Loucy (cell line): ENCODE measurements around the gene CTNND2.

Source experiments
- H2AFZ ChIP-seq: fragments of 200-600 bp; sonication (generic); 2 replicates; pipeline ENCODE4 v1.6.0; 2016; ENCODE audit warnings: antibody characterized with exemption, mild to moderate bottlenecking, low read length, moderate library complexity
- H3F3A ChIP-seq: fragments of 200-600 bp; 2 replicates; pipeline ENCODE4 v1.6.0; 2016; ENCODE audit warnings: antibody characterized with exemption, low read depth, mild to moderate bottlenecking
- H3K27me3 ChIP-seq: fragments of 200-600 bp; sonication (generic); 2 replicates; pipeline ENCODE4 v1.6.1; 2014; ENCODE audit warnings: low read length, mild to moderate bottlenecking; ENCODE audit not compliant: insufficient read depth, poor library complexity, severe bottlenecking
- H3K36me3 ChIP-seq: fragments of 200-600 bp; sonication (generic); 2 replicates; pipeline ENCODE4 v1.6.1; 2016; ENCODE audit warnings: low read length; ENCODE audit not compliant: insufficient read depth
- H3K4me1 ChIP-seq: fragments of 200-600 bp; sonication (generic); 2 replicates; pipeline ENCODE4 v1.5.1; 2014; ENCODE audit warnings: low read length, mild to moderate bottlenecking; ENCODE audit not compliant: insufficient read depth, poor library complexity, severe bottlenecking
- H3K4me2 ChIP-seq: fragments of 200-600 bp; sonication (generic); 2 replicates; pipeline ENCODE4 v1.6.0; 2014; ENCODE audit warnings: antibody characterized with exemption, low read length, low read depth, mild to moderate bottlenecking; ENCODE audit not compliant: poor library complexity, severe bottlenecking
- H3K4me3 ChIP-seq: fragments of 200-600 bp; sonication (generic); 2 replicates; pipeline ENCODE4 v1.5.1; 2014; ENCODE audit warnings: low read length, mild to moderate bottlenecking, mixed read lengths; ENCODE audit not compliant: poor library complexity, severe bottlenecking
- H3K79me2 ChIP-seq: fragments of 200-600 bp; sonication (generic); 2 replicates; pipeline ENCODE4 v1.6.1; 2014; ENCODE audit warnings: low read length; ENCODE audit not compliant: insufficient read depth
- H3K9ac ChIP-seq: fragments of 200-600 bp; sonication (generic); 2 replicates; pipeline ENCODE4 v1.6.0; 2014; ENCODE audit warnings: mild to moderate bottlenecking, low read depth, low read length, moderate library complexity; ENCODE audit not compliant: poor library complexity, severe bottlenecking
- H3K9me2 ChIP-seq: fragments of 200-600 bp; sonication (generic); replicated peaks from 2 replicates; pipeline ENCODE4 v1.6.1; 2016; ENCODE audit warnings: low read depth, low read length, mixed read lengths
- H3K9me3 ChIP-seq: fragments of 200-600 bp; sonication (generic); 2 replicates; pipeline ENCODE4 v1.6.1; 2014; ENCODE audit warnings: mild to moderate bottlenecking, antibody characterized with exemption, low read length, low read depth; ENCODE audit not compliant: insufficient read depth
- H4K20me1 ChIP-seq: fragments of 200-600 bp; sonication (generic); 2 replicates; pipeline ENCODE4 v1.6.0; 2014; ENCODE audit warnings: antibody characterized with exemption, low read length, mild to moderate bottlenecking; ENCODE audit not compliant: insufficient read depth, poor library complexity, severe bottlenecking
- CTCF ChIP-seq: fragments of 200-600 bp; sonication (generic); conservative IDR thresholded peaks from 2 replicates; pipeline ENCODE4 v1.5.1; 2014; ENCODE audit warnings: mild to moderate bottlenecking, antibody characterized with exemption, low read length
- EZH2phosphoT487 ChIP-seq: fragments of 200-600 bp; IDR thresholded peaks from 2 replicates; pipeline ENCODE4 v1.6.1; 2018; ENCODE audit warnings: antibody characterized with exemption, mild to moderate bottlenecking, moderate library complexity, borderline replicate concordance

CTNND2 gene

GRCh38 chr5:11482011-11482410 is 422.2 kb downstream of the CTNND2 start:
- Histone ChIP-seq H4K20me1 (no peaks in the 10 kb centered on the region), H3K4me1 (no peaks in the 10 kb centered on the region), H3F3A (no peaks in the 10 kb centered on the region), H3K9ac (no peak overlapping the region), H3K79me2 (no peaks in the 10 kb centered on the region), H3K27me3 (no peaks in the 10 kb centered on the region), H3K4me2 (no peak overlapping the region), H3K9me3 (no peaks in the 10 kb centered on the region), H3K9me2 (no peaks in the 10 kb centered on the region), H3K36me3 (no peaks in the 10 kb centered on the region), H2AFZ (no peak overlapping the region), H3K4me3 (no peak overlapping the region)
- TF ChIP-seq EZH2phosphoT487: no peak
- no peak for TF ChIP-seq CTCF

- H3K4me2 ChIP-seq: no peak overlapping the region
- no peaks in the 10 kb centered on the region for H3K79me2 ChIP-seq
- no peaks in the 10 kb centered on the region for H3K9me3 ChIP-seq
- H2AFZ ChIP-seq: no peak overlapping the region
- no peaks in the 10 kb centered on the region for H4K20me1 ChIP-seq
- H3K9ac ChIP-seq: no peak overlapping the region
- H3K4me3 ChIP-seq: no peak overlapping the region
- no peaks in the 10 kb centered on the region for H3K9me2 ChIP-seq
- TF ChIP-seq CTCF: no peak
- TF ChIP-seq EZH2phosphoT487: no peak
- no peaks in the 10 kb centered on the region for H3K27me3 ChIP-seq
- H3F3A ChIP-seq: no peaks in the 10 kb centered on the region
- H3K36me3 ChIP-seq: no peaks in the 10 kb centered on the region
- no peaks in the 10 kb centered on the region for H3K4me1 ChIP-seq
These were observed 426.5 kb downstream of the CTNND2 start for GRCh38 chr5:11477786-11478185.

- no peak overlapping the region for H2AFZ ChIP-seq
- no peaks in the 10 kb centered on the region for H3K4me1 ChIP-seq
- H3K4me2 ChIP-seq: no peak overlapping the region
- no peaks in the 10 kb centered on the region for H3K27me3 ChIP-seq
- H4K20me1 ChIP-seq: no peaks in the 10 kb centered on the region
- no peak overlapping the region for H3K4me3 ChIP-seq
- H3K9me2 ChIP-seq: no peaks in the 10 kb centered on the region
- no peaks in the 10 kb centered on the region for H3F3A ChIP-seq
- H3K79me2 ChIP-seq: no peaks in the 10 kb centered on the region
- TF ChIP-seq CTCF (no peak), EZH2phosphoT487 (no peak)
- no peak overlapping the region for H3K9ac ChIP-seq
- H3K36me3 ChIP-seq: no peaks in the 10 kb centered on the region
- H3K9me3 ChIP-seq: no peaks in the 10 kb centered on the region
These were observed 427.4 kb downstream of the CTNND2 start for GRCh38 chr5:11476866-11477265.
